GDM1 (cell line): ENCODE results near the gene PLPP2.

Experiments
- DNase-seq: peaks from one replicate; lab custom pipeline; 2025; lab: John Stamatoyannopoulos, UW

Gene PLPP2

GRCh38 chr19:313988-314815 lies 23.0 kb upstream of the PLPP2 start:
- DNase-seq, result no peak

GRCh38 chr19:313169-313987 lies 22.2 kb upstream of the PLPP2 start:
- DNase-seq, result no peak

GRCh38 chr19:311813-312261 lies 20.6 kb upstream of the PLPP2 start:
- no peak for DNase-seq

GRCh38 chr19:310781-311496 lies 19.7 kb upstream of the PLPP2 start:
- no peak for DNase-seq

- no peak for DNase-seq
Measured at GRCh38 chr19:310141-310651, 19.0 kb upstream of the PLPP2 start.

GRCh38 chr19:309206-309565 lies 18.0 kb upstream of the PLPP2 start:
- DNase-seq, result no peak

- no peak for DNase-seq
Measured at GRCh38 chr19:308471-309205, 17.4 kb upstream of the PLPP2 start.

- no peak for DNase-seq
Measured at GRCh38 chr19:307793-308420, 16.7 kb upstream of the PLPP2 start.

- no peak for DNase-seq
Measured at GRCh38 chr19:307111-307531, 15.9 kb upstream of the PLPP2 start.

GRCh38 chr19:306151-306900 lies 15.1 kb upstream of the PLPP2 start:
- DNase-seq, result no peak

GRCh38 chr19:305240-306150 lies 14.3 kb upstream of the PLPP2 start:
- no peak for DNase-seq

GRCh38 chr19:296476-297225 lies 5.4 kb upstream of the PLPP2 start:
- no peak for DNase-seq

- no peak for DNase-seq
Measured at GRCh38 chr19:295687-296370, 4.6 kb upstream of the PLPP2 start.

GRCh38 chr19:294946-295686 lies 3.9 kb upstream of the PLPP2 start:
- no peak for DNase-seq

- DNase-seq, result no peak
Measured at GRCh38 chr19:294341-294945, 3.2 kb upstream of the PLPP2 start.

GRCh38 chr19:293436-294110 lies 2.4 kb upstream of the PLPP2 start:
- DNase-seq, result no peak
